WTC11 (cell line): Measurements from ENCODE around the gene POFUT2. TPM values are rescaled to one million over a fixed set of nuclear protein-coding genes. Genes with fewer than 3 reads are reported as not detected.

Source experiments
- ATAC-seq: fragments of 200-7000 bp; cut with Tn5 transposase; 2 replicates; pipeline ENCODE4 v1.10.0; 2021; ENCODE audit warnings: mild to moderate bottlenecking, moderate library complexity
- CTCF ChIA-PET: fragments of 300-600 bp; sonication (Branson Sonifier 250); formaldehyde crosslinking; loops from one replicate; lab custom pipeline; 2021; ENCODE audit warnings: antibody characterized with exemption; lab: Charles Lee
- POLR2A ChIA-PET: fragments of 350-600 bp; sonication (Branson Sonifier 250); formaldehyde crosslinking; loops from one replicate; lab custom pipeline; 2021; ENCODE audit warnings: antibody characterized with exemption; lab: Charles Lee
- DNase-seq: peaks from one replicate; pipeline ENCODE4 v3.0.0; 2021; ENCODE audit warnings: low spot score
- H3K27ac Mint-ChIP-seq: 2 replicates; pipeline ENCODE4 v1.8.0; 2021; ENCODE audit warnings: mixed read lengths
- H3K27me3 Mint-ChIP-seq: 2 replicates; pipeline ENCODE4 v1.8.0; 2021; ENCODE audit warnings: low read depth, mild to moderate bottlenecking, moderate library complexity, mixed read lengths
- H3K36me3 Mint-ChIP-seq: 2 replicates; pipeline ENCODE4 v1.8.0; 2021; ENCODE audit warnings: mixed read lengths
- H3K4me1 Mint-ChIP-seq: 2 replicates; pipeline ENCODE4 v1.8.0; 2022; ENCODE audit warnings: mixed read lengths
- H3K4me3 Mint-ChIP-seq: 2 replicates; pipeline ENCODE4 v1.8.0; 2021; ENCODE audit warnings: mild to moderate bottlenecking, moderate library complexity, mixed read lengths
- H3K9me3 Mint-ChIP-seq: 2 replicates; pipeline ENCODE4 v1.8.0; 2021; ENCODE audit warnings: mixed read lengths
- CDX4 ChIP-seq: fragments of 250-450 bp; sonication (Bioruptor Pico); IDR thresholded peaks from 2 replicates; pipeline ENCODE4 v1.9.0; 2021; ENCODE audit warnings: moderate library complexity, mild to moderate bottlenecking, inconsistent platforms, borderline replicate concordance
- E2F1 ChIP-seq: sonication (generic); formaldehyde crosslinking; IDR thresholded peaks from 2 replicates; pipeline ENCODE4 v1.8.0; 2022; ENCODE audit warnings: mild to moderate bottlenecking, missing genetic modification reagents
- E2F4 ChIP-seq: sonication (generic); formaldehyde crosslinking; IDR thresholded peaks from 2 replicates; pipeline ENCODE4 v1.8.1; 2022; ENCODE audit warnings: low read depth, mild to moderate bottlenecking, moderate library complexity, missing genetic modification reagents, borderline replicate concordance
- ERG ChIP-seq: fragments of 250-450 bp; sonication (Bioruptor Pico); IDR thresholded peaks from 2 replicates; pipeline ENCODE4 v1.8.0; 2021; ENCODE audit warnings: mild to moderate bottlenecking
- ESRRA ChIP-seq: sonication (generic); formaldehyde crosslinking; IDR thresholded peaks from 2 replicates; pipeline ENCODE4 v1.8.1; 2022; ENCODE audit warnings: mild to moderate bottlenecking, missing genetic modification reagents, borderline replicate concordance
- ETV6 ChIP-seq: sonication (generic); formaldehyde crosslinking; IDR thresholded peaks from 2 replicates; pipeline ENCODE4 v1.8.1; 2022; ENCODE audit warnings: mild to moderate bottlenecking, missing genetic modification reagents
- FOXJ3 ChIP-seq: sonication (generic); formaldehyde crosslinking; IDR thresholded peaks from 2 replicates; pipeline ENCODE4 v1.9.0; 2021; ENCODE audit warnings: missing genetic modification reagents, mild to moderate bottlenecking, borderline replicate concordance
- FOXK1 ChIP-seq: sonication (generic); formaldehyde crosslinking; IDR thresholded peaks from 2 replicates; pipeline ENCODE4 v1.8.0; 2022; ENCODE audit warnings: mild to moderate bottlenecking, moderate library complexity, missing genetic modification reagents
- GTF2I ChIP-seq: fragments of 250-450 bp; sonication (Bioruptor Pico); conservative IDR thresholded peaks from 2 replicates; pipeline ENCODE4 v1.4.0; 2021; ENCODE audit warnings: mild to moderate bottlenecking
- JAZF1 ChIP-seq: fragments of 250-450 bp; sonication (Bioruptor Pico); IDR thresholded peaks from 2 replicates; pipeline ENCODE4 v1.9.0; 2021; ENCODE audit warnings: moderate library complexity, mild to moderate bottlenecking, inconsistent platforms
- KAT7 ChIP-seq: sonication (generic); formaldehyde crosslinking; IDR thresholded peaks from 2 replicates; pipeline ENCODE4 v1.8.1; 2023; ENCODE audit warnings: missing genetic modification reagents, mild to moderate bottlenecking, borderline replicate concordance
- NFYB ChIP-seq: sonication (generic); formaldehyde crosslinking; conservative IDR thresholded peaks from 2 replicates; pipeline ENCODE4 v1.8.0; 2022; ENCODE audit warnings: low read depth, missing genetic modification reagents
- NR2C2 ChIP-seq: sonication (generic); formaldehyde crosslinking; IDR thresholded peaks from 2 replicates; pipeline ENCODE4 v1.8.0; 2022; ENCODE audit warnings: mild to moderate bottlenecking, missing genetic modification reagents
- ZBTB43 ChIP-seq: sonication (generic); formaldehyde crosslinking; IDR thresholded peaks from 2 replicates; pipeline ENCODE4 v1.8.1; 2023; ENCODE audit warnings: mild to moderate bottlenecking, missing genetic modification reagents
- ZMAT4 ChIP-seq: fragments of 250-450 bp; sonication (Bioruptor Pico); IDR thresholded peaks from 2 replicates; pipeline ENCODE4 v1.9.0; 2021; ENCODE audit warnings: mild to moderate bottlenecking
- ZNF138 ChIP-seq: sonication (generic); formaldehyde crosslinking; conservative IDR thresholded peaks from 2 replicates; pipeline ENCODE4 v1.8.1; 2022; ENCODE audit warnings: mild to moderate bottlenecking, moderate library complexity, missing genetic modification reagents
- ZNF425 ChIP-seq: fragments of 250-450 bp; sonication (Bioruptor Pico); conservative IDR thresholded peaks from 2 replicates; pipeline ENCODE4 v1.9.0; 2021; ENCODE audit warnings: mild to moderate bottlenecking
- ZNF532 ChIP-seq: fragments of 250-450 bp; sonication (Bioruptor Pico); IDR thresholded peaks from 2 replicates; pipeline ENCODE4 v1.9.0; 2021; ENCODE audit warnings: mild to moderate bottlenecking, borderline replicate concordance
- total RNA-seq: library from RNA; stranded (reverse); gene quantifications from 3 replicates; pipeline ENCODE4 v1.2.3, GENCODE V29; 2021

POFUT2 gene
- total RNA-seq, 1 experiment from 2014 or later: 39.7 TPM

- no peak for TF ChIP-seq ZNF425 (CRISPR knock-in tag)
- no peak for TF ChIP-seq FOXK1 (CRISPR knock-in tag)
- TF ChIP-seq, all 79 proteins: peak for 0
Measured at GRCh38 chr21:45270306-45270821, 17.3 kb downstream of the POFUT2 start (continued).

- peaks cover 23% of the 10 kb centered on the region for H3K36me3 Mint-ChIP-seq
- DNase-seq (no peak), ATAC-seq (no peak)
- H3K9me3 Mint-ChIP-seq: no peaks in the 10 kb centered on the region; the same call in 1 of the 2 replicates
- POLR2A ChIA-PET: no interaction called here
- no peaks in the 10 kb centered on the region for H3K4me1 Mint-ChIP-seq
- no peak overlapping the region for H3K4me3 Mint-ChIP-seq
- CTCF ChIA-PET: interaction anchor here (1.1 to 2.5 kb wide), 10 partner anchors 12 to 141 kb away, joined by 3 to 20 read pairs (median 6); partner anchors contain the start of gene POFUT2
- no peaks in the 10 kb centered on the region for H3K27me3 Mint-ChIP-seq
- no peak overlapping the region for H3K27ac Mint-ChIP-seq
- TF ChIP-seq ZNF425 (CRISPR knock-in tag): no peak
- no peak for TF ChIP-seq ESRRA (CRISPR knock-in tag)
- TF ChIP-seq NR2C2: no peak
- no peak for TF ChIP-seq ZNF138 (CRISPR knock-in tag)
- no peak for TF ChIP-seq E2F4
- TF ChIP-seq GTF2I (CRISPR knock-in tag): no peak
- no peak for TF ChIP-seq E2F1
- no peak for TF ChIP-seq NFYB (CRISPR knock-in tag)
- no peak for TF ChIP-seq ETV6 (CRISPR knock-in tag)
- TF ChIP-seq CDX4 (CRISPR knock-in tag): no peak
- no peak for TF ChIP-seq FOXJ3 (CRISPR knock-in tag)
- no peak for TF ChIP-seq ZBTB43 (CRISPR knock-in tag)
- TF ChIP-seq JAZF1 (CRISPR knock-in tag): no peak
- no peak for TF ChIP-seq ZNF532 (CRISPR knock-in tag)
- TF ChIP-seq KAT7 (CRISPR knock-in tag): no peak
- no peak for TF ChIP-seq ZMAT4 (CRISPR knock-in tag)
- no peak for TF ChIP-seq ERG (CRISPR knock-in tag)
Measured at GRCh38 chr21:45269861-45270260, 17.8 kb downstream of the POFUT2 start.
